A549 treated with AZD9567 at 1 μM for 4 hours (cell line): Measurements from ENCODE around the gene CPT1C. TPM values are rescaled to one million over a fixed set of nuclear protein-coding genes. Genes with fewer than 3 reads are reported as not detected.

ENCODE experiments used
- total RNA-seq: library from RNA; stranded (reverse); fragments of 200-300 nt; extraction: Qiagen RNA extraction; gene quantifications from 5 replicates; pipeline ENCODE4 v1.2.3, GENCODE V29; 2022; ENCODE audit not compliant: insufficient read depth

Gene CPT1C
- 5.0 to 13.7 TPM (median 11.4 TPM) in 5 replicates for total RNA-seq

GRCh38 chr19:49690656-49691242 lies at the start of gene CPT1C:
CPT1C (plus strand) TSS chr19:49691116; CDS start chr19:49692253, 1,137 bp downstream.

GRCh38 chr19:49641688-49642491 lies 49.0 kb upstream of the CPT1C start, which contains the start of gene SCAF1:
SCAF1 (plus strand) TSS chr19:49642209; CDS start chr19:49645027, 2,818 bp downstream.

DNA sequence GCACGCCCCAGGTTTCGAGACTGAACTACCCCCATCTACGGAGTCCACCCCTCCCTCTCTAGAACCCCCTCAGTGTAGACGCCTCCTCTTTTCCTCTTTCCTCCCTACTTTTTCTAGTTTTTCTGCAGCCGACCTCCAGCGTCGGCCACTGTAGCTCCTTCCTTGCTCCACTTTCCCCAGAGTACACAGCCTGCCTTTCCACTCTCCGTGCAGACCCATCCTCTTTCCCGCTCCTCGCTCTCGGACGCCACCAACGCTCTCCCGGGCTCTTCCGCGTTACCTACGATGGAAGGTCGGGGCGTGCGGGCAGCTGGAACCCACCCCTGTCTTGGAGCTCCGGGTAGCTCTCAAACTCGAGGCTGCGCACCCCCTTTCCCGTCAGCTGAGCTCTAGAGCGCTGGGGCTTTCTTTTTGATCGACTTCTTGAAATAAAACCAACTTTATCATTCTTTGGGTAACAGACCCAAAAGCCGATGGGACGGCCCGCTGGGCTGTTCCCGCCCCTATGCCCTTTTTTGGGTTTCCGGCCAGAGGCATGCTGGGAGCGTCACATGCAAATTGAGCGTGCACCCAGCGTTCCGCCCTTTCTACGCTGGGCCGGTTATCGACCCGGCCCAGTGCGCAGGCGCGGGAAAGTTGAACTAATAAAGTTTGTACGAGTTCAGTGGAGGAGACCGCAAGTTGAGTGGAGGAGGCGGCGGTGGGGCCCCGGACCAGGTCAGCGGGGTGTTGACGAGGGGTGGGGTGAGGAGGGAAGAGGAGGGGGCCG lies 25.4 kb upstream of the CPT1C start, which contains the start of the genes BCL2L12 and IRF3:
Gene BCL2L12 (plus strand): TSS at position 583 of the 769 bp plus-strand sequence. CDS start 760 bp downstream, outside the sequence.
Gene IRF3 (minus strand): TSS at position 507 of the 769 bp plus-strand sequence. CDS start 1,019 bp downstream, outside the sequence.

DNA sequence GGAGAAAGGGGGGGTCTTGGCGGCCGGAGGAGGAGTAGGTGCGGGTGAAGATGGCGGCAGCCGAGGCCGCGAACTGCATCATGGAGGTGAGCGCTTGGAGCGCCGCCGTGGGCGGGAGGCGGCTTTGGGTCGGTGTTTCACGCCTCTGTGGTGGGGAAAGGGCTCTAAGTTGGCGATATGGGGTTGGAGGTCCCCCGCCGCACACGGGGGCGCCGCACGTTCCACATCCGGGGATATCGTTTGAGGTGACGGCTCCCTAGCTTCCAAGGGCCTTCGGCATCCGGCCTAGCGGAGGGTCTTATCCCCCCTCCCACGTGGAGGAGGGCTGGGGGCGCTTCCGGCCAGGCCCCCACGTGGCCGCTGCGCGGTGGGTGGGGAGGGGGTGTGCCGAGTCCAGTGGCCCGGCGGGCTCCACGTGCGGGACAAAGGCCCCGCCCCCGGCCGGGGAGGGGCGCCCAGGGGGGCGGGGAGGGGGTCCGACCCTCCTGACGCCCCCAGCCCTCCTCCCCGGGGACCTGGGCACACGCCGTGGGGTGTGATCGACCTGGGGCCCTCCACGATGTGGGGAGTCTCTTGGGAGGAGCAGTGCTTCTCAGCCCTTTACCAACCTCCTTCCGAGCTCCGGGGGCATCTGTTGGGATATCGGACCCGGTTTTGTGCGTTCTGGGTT lies 13.6 kb upstream of the CPT1C start, which contains the start of gene PRMT1:
Gene PRMT1 (plus strand): TSS at position 41 of the 670 bp plus-strand sequence. CDS start 10 bp downstream, at position 51.

GRCh38 chr19:49689133-49690078 lies 1.5 kb upstream of the CPT1C start, which contains the start of gene ADM5:
ADM5 (plus strand) TSS chr19:49689594; CDS start chr19:49689838, 244 bp downstream.

GRCh38 chr19:49763230-49763629 lies 72.3 kb downstream of the CPT1C start, which contains the start of gene TSKS:
TSKS (minus strand) TSS chr19:49763306; CDS start chr19:49763247, 59 bp downstream.

Other genes starting within 250 kb of the CPT1C start
- 0.63 to 3.0 TPM (median 0.82 TPM) in 5 replicates for gene SLC17A7, start 249.6 kb upstream of the CPT1C start, total RNA-seq
- 66.4 to 97.1 TPM (median 93.3 TPM) in 5 replicates for gene PIH1D1, start 239.3 kb upstream of the CPT1C start, total RNA-seq
- 13.4 to 27.9 TPM (median 27.3 TPM) in 5 replicates for gene ALDH16A1, start 237.9 kb upstream of the CPT1C start, total RNA-seq
- gene FLT3LG, start 216.9 kb upstream of the CPT1C start, total RNA-seq: 0.89 to 1.6 TPM (median 1.1 TPM) in 4 of 5 replicates, not detected in the other
- gene RPL13A, start 203.5 kb upstream of the CPT1C start, total RNA-seq: 3,480 to 4,206 TPM (median 3,972 TPM) in 5 replicates
- gene RPS11, start 194.7 kb upstream of the CPT1C start, total RNA-seq: 3,818 to 4,072 TPM (median 3,919 TPM) in 5 replicates
- gene FCGRT, start 178.5 kb upstream of the CPT1C start, total RNA-seq: 22.8 to 30.5 TPM (median 30.2 TPM) in 5 replicates
- 1.8 to 4.0 TPM (median 2.4 TPM) in 5 replicates for gene RCN3, start 163.1 kb upstream of the CPT1C start, total RNA-seq
- 82.3 to 118 TPM (median 113 TPM) in 5 replicates for gene NOSIP, start 110.6 kb upstream of the CPT1C start, total RNA-seq
- 0.71 to 1.0 TPM (median 0.86 TPM) in 4 of 5 replicates, not detected in the other for gene PRRG2, start 109.8 kb upstream of the CPT1C start, total RNA-seq
- 21.3 to 31.8 TPM (median 29.3 TPM) in 5 replicates for gene PRR12, start 99.9 kb upstream of the CPT1C start, total RNA-seq
- 70.6 to 148 TPM (median 141 TPM) in 5 replicates for gene RRAS, start 51.0 kb upstream of the CPT1C start, total RNA-seq
- 39.7 to 68.6 TPM (median 64.4 TPM) in 5 replicates for gene SCAF1, start 48.9 kb upstream of the CPT1C start, total RNA-seq
- 92.2 to 110 TPM (median 99.0 TPM) in 5 replicates for gene IRF3, start 25.3 kb upstream of the CPT1C start, total RNA-seq
- 71.8 to 79.2 TPM (median 75.2 TPM) in 5 replicates for gene BCL2L12, start 25.2 kb upstream of the CPT1C start, total RNA-seq
- gene PRMT1, start 13.8 kb upstream of the CPT1C start, total RNA-seq: 414 to 496 TPM (median 439 TPM) in 5 replicates
- gene ADM5, start 1.5 kb upstream of the CPT1C start, total RNA-seq: 3.6 to 6.2 TPM (median 5.7 TPM) in 5 replicates
- gene TSKS, start 72.2 kb downstream of the CPT1C start, total RNA-seq: not detected in 5 replicates
- 55.3 to 61.9 TPM (median 56.1 TPM) in 5 replicates for gene AP2A1, start 75.9 kb downstream of the CPT1C start, total RNA-seq
- gene FUZ, start 122.2 kb downstream of the CPT1C start, total RNA-seq: 12.6 to 14.5 TPM (median 13.6 TPM) in 5 replicates
- 57.3 to 69.4 TPM (median 66.8 TPM) in 5 replicates for gene MED25, start 127.2 kb downstream of the CPT1C start, total RNA-seq
- gene PTOV1, start 160.0 kb downstream of the CPT1C start, total RNA-seq: 114 to 153 TPM (median 145 TPM) in 5 replicates
- gene PNKP, start 176.5 kb downstream of the CPT1C start, total RNA-seq: 17.3 to 59.3 TPM (median 55.7 TPM) in 5 replicates
- gene AKT1S1, start 186.2 kb downstream of the CPT1C start, total RNA-seq: 70.4 to 112 TPM (median 102 TPM) in 5 replicates
- gene TBC1D17, start 186.6 kb downstream of the CPT1C start, total RNA-seq: 15.2 to 22.6 TPM (median 21.4 TPM) in 5 replicates
- gene IL4I1, start 205.8 kb downstream of the CPT1C start, total RNA-seq: 0.56 to 0.75 TPM (median 0.58 TPM) in 4 of 5 replicates, not detected in the other
- 54.7 to 64.6 TPM (median 58.0 TPM) in 5 replicates for gene ATF5, start 238.1 kb downstream of the CPT1C start, total RNA-seq
- 66.9 to 86.4 TPM (median 81.1 TPM) in 5 replicates for gene NUP62, start 238.4 kb downstream of the CPT1C start, total RNA-seq